Suprapubic skin (tissue), 3 donors: ENCODE measurements around the gene SASH1.

Source experiments
- EP300 ChIP-seq: sonication (generic); formaldehyde crosslinking; IDR thresholded peaks from one replicate; pipeline ENCODE4 v1.6.1; 2017; ENCODE audit warnings: antibody characterized with exemption
- POLR2A ChIP-seq, 2 donors: fragments of 450-650 bp; IDR thresholded peaks; one replicate each; pipeline ENCODE4 v1.6.1; 2017; ENCODE audit warnings: antibody characterized with exemption in 2 of 2, mild to moderate bottlenecking in 2 of 2, moderate library complexity in 2 of 2
- TF ChIP-seq, protein P1 (sequence below), 2 donors: fragments of 200-600 bp in 1 of 2; fragments of 450-650 bp in 1 of 2; sonication (generic) in 1 of 2; IDR thresholded peaks; one replicate each; pipeline ENCODE4 v1.5.1; 2016 to 2019; ENCODE audit warnings: antibody characterized with exemption in 2 of 2, mild to moderate bottlenecking in 1 of 2, moderate library complexity in 1 of 2

DNA sequence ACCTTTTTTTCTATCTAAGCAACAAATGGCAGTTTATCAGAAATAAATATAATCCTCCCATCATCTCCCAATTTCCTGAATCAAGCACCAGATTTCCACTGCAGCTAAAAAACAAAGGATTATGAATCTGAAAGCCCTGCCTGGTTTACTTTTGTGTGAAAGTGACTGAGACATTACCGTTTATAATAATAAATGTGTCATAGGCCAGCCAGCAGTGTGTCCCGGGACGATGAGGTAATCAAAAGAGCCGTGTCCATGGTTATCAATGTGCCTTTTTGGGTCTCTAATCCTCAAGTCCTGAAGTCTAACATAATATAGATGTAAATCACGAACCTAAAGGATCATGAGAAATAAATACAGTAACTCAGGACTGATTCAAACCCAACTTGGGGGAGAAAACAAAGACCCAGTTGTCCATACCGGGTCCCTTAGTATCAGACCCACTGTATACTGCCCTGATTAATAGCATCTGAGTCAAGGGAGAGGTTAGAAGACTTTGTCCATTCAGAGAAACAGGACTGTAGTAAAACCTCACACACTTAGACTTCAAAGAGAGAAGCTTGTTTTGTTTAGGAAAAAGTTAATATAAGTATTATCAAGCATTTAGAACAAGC lies 149.1 kb downstream of the SASH1 start:
- TF ChIP-seq POLR2A (IDR thresholded peaks at IDR 0.05) (no peak), EP300 (no peak)
- TF ChIP-seq, protein P1, sequence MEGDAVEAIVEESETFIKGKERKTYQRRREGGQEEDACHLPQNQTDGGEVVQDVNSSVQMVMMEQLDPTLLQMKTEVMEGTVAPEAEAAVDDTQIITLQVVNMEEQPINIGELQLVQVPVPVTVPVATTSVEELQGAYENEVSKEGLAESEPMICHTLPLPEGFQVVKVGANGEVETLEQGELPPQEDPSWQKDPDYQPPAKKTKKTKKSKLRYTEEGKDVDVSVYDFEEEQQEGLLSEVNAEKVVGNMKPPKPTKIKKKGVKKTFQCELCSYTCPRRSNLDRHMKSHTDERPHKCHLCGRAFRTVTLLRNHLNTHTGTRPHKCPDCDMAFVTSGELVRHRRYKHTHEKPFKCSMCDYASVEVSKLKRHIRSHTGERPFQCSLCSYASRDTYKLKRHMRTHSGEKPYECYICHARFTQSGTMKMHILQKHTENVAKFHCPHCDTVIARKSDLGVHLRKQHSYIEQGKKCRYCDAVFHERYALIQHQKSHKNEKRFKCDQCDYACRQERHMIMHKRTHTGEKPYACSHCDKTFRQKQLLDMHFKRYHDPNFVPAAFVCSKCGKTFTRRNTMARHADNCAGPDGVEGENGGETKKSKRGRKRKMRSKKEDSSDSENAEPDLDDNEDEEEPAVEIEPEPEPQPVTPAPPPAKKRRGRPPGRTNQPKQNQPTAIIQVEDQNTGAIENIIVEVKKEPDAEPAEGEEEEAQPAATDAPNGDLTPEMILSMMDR (IDR thresholded peaks at IDR 0.05) = no peak
